Dendritic cell treated with granulocyte-macrophage colony-stimulating factor and Interleukin-4, amounts not matched to agents 40 ng/mL and 50 ng/mL, for 4 days (primary cell): Measurements from ENCODE around the gene MYBPC2.
A peak's percentile ranks its signal among the peaks of the same experiment; 100 is the strongest.
"Not testable (repeated sequence)": the region's sequence is repeated elsewhere in the genome, so short reads cannot be mapped to it uniquely, and the experiment has no call there.

Experiments used
- H3K27ac Mint-ChIP-seq: one replicate; pipeline ENCODE4 v1.8.0; 2022; ENCODE audit warnings: mild to moderate bottlenecking, mixed read lengths
- H3K27me3 Mint-ChIP-seq: one replicate; pipeline ENCODE4 v1.8.0; 2022; ENCODE audit warnings: mild to moderate bottlenecking, mixed read lengths
- H3K36me3 Mint-ChIP-seq: one replicate; pipeline ENCODE4 v1.8.0; 2022; ENCODE audit warnings: low read depth, mixed read lengths
- H3K4me1 Mint-ChIP-seq: one replicate; pipeline ENCODE4 v1.8.0; 2022; ENCODE audit warnings: low read depth, mixed read lengths
- H3K4me3 Mint-ChIP-seq: one replicate; pipeline ENCODE4 v1.8.0; 2022; ENCODE audit warnings: mild to moderate bottlenecking, moderate library complexity, mixed read lengths
- H3K9me3 Mint-ChIP-seq: one replicate; pipeline ENCODE4 v1.8.0; 2022; ENCODE audit warnings: mixed read lengths
- intact Hi-C: fragments of 100-400 bp; cut with micrococcal nuclease; formaldehyde crosslinking; loops from one replicate; pipeline ENCODE4 v1.15.0; 2022

Gene MYBPC2

DNA sequence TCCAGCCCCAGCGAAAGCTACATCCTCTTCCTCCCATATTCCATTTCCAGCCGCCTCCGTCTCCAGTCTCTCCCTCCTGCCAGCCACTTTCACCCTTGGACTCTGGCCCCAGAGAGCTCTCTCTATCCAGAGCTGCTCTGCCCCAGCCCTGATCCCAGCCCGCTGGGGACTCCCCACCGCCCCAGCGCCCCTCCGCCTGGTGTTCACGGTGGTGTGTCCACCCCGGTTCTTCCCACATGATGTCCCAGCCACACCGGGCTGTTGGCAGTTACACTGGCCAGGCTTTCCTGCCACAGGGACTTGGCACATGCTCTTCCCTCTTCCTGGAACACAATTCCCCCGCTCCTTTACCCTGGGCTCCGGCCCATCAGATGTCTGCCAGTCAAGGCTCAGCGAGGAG, 32.3 kb downstream of the MYBPC2 start:
- Mint-ChIP-seq H3K4me1 (peaks cover 2% of the 10 kb centered on the region), H3K27me3 (peaks cover 30% of the 10 kb centered on the region), H3K9me3 (no peaks in the 10 kb centered on the region), H3K27ac (no peak overlapping the region), H3K36me3 (no peaks in the 10 kb centered on the region), H3K4me3 (no peak overlapping the region)
- intact Hi-C loops = loop anchor here (5.0 kb wide), 1 partner anchor 48 kb away; the partner anchor contains the start of gene SPIB

DNA sequence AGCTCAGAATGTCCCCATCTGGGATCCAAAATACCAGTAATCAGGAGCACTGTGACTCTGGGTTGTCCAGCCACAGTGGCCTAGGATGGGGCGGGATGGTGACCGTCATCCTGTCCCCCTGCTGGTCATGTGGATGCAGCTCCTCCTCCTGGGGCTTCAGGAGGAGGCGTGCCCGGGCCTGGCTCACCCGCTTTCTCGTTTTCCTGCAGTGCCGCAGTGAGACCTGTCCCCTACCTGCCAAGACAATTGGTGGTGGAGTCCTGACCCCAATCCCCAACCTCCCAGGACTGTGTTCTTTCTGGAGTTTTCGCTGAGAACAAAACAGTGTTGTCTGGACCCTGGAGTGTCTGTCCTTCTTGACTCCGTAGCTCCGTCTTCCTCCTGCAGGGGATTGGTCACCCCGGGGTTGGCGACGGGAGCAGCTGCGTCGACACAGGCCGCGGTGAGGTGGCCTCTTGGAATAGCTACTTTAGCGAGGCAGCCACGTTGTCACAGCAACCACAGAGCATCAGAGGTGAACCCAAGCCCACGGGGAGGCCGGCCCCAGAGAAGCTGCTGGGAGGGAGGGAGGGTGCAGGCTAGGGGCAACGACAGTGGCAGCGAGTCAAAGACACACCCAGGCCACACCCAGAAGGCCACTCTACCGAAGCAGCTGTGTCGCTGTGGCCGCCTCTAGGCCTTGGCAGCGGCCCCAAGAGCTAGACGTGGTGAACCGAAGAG, 33.5 kb downstream of the MYBPC2 start:
- Mint-ChIP-seq H3K27me3 (peaks cover 24% of the 10 kb centered on the region), H3K36me3 (no peaks in the 10 kb centered on the region), H3K4me1 (no peaks in the 10 kb centered on the region), H3K9me3 (no peaks in the 10 kb centered on the region), H3K27ac (no peak overlapping the region), H3K4me3 (no peak overlapping the region)
- intact Hi-C loops = no loop called here

DNA sequence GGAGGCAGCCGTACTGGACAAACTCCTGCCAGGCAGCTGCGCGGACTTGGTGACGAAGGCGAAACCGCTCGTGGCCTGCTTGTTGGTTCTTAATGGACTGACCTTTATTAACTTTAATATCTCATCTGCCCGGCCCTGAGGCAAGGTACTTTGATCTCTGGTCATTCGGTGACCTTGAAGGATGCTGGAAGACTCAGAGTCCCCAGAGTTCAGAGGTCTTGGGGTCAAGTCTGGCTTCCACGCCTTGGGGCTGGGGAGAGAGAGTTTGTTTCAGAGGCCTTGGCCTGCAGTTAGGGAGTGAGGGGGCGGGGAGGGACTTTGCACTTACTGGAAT, 34.0 kb downstream of the MYBPC2 start:
- Mint-ChIP-seq H3K36me3 (no peaks in the 10 kb centered on the region), H3K4me1 (no peaks in the 10 kb centered on the region), H3K27me3 (peaks cover 24% of the 10 kb centered on the region), H3K4me3 (no peak overlapping the region), H3K27ac (no peak overlapping the region), H3K9me3 (no peaks in the 10 kb centered on the region)
- intact Hi-C loops = no loop called here

DNA sequence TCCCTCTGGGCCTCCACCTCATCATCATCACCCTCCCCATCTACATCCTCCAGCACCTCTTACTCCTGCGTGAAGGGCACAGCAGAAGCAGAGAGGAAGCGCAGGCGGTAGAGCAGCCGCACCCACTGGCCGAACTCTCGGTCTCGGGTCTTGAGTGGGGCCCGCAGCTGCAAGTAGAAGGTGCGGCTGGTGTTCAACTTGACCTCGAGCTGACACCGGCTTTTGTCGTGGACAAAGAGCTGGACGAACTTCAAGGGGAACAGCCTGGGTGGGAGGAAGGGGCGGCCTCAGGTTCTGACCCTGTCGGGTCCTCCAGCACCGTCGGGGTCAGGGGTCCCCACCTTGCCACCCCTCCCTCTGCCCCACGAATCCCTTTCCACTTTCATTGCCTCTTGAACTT, 34.9 kb downstream of the MYBPC2 start:
- no peak overlapping the region for H3K27ac Mint-ChIP-seq
- intact Hi-C loops = no loop called here
- no peak overlapping the region for H3K4me3 Mint-ChIP-seq
- H3K4me1 Mint-ChIP-seq = no peaks in the 10 kb centered on the region
- peaks cover 22% of the 10 kb centered on the region for H3K27me3 Mint-ChIP-seq
- H3K9me3 Mint-ChIP-seq = no peaks in the 10 kb centered on the region
- no peaks in the 10 kb centered on the region for H3K36me3 Mint-ChIP-seq

DNA sequence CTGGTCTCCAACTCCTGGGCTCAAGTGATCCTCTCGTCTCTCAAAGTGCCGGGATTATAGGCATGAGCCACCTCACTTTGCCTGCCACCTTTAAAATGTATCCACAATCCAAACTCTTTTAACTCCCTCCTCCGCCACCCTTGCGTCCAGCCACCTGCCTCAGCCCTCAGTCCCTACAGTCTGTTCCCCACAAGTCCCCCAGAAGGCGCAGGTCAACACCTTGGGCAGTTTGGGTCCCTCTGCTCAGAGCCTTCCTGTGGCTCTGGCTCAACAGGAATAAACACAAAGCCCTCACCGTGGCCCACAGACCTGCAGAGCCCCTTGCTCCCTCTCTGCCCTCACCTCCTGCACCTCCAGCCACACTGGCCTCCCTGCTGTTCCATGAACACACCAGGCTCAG, 36.1 kb downstream of the MYBPC2 start:
- Mint-ChIP-seq H3K4me1 (no peaks in the 10 kb centered on the region), H3K27ac (no peak overlapping the region), H3K4me3 (no peak overlapping the region), H3K27me3 (peaks cover 21% of the 10 kb centered on the region), H3K36me3 (no peaks in the 10 kb centered on the region), H3K9me3 (no peaks in the 10 kb centered on the region)
- intact Hi-C loops = no loop called here

DNA sequence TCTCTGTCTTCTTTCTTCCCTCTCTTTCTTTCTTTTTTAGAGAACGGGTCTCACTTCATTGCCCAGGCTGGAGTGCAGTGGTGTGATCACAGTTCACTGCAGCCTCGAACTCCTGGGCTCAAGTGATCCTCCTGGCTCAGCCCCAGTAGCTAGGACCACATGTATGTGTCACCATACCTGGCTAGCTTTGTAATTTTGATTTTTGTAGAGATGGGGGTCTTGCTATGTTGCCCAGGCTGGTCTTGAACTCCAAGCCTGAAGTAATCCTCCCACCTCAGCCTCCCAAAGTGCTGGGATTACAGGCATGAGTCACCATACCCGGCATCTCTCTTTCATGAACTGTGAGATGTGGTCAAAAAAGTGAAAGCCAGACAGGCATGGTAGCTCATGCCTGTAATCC, 40.6 kb downstream of the MYBPC2 start:
- peaks cover 15% of the 10 kb centered on the region for H3K4me1 Mint-ChIP-seq
- H3K27ac Mint-ChIP-seq, H3K9me3 Mint-ChIP-seq, H3K4me3 Mint-ChIP-seq, intact Hi-C loops: not testable (repeated sequence)
- H3K36me3 Mint-ChIP-seq = peaks cover 20% of the 10 kb centered on the region
- peaks cover 14% of the 10 kb centered on the region for H3K27me3 Mint-ChIP-seq

DNA sequence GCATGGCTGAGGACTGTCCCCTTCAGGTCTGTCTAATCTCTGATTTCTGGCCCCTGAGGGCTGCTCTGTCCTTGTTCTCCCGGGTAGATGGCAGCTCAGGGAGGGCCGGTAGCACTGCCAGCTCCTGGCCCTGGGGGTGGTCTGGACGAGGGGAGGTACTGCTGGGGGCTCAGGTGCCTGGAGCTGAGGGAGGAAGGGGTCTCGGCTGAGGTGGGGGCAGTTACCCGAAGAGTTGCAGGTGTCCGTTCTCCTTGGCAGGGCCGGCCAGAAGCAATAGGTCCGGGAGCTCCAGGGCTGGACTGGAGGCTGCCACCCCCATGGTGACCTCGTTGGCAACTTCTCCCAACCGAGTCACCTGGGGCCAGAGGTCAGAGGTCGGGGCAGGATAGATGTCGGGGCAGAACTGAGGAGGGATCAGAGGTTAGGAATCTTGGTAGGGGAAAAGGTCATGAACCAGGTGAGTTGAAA, 42.4 kb downstream of the MYBPC2 start:
- H3K27me3 Mint-ChIP-seq = peaks cover 5% of the 10 kb centered on the region
- peaks cover 15% of the 10 kb centered on the region for H3K4me1 Mint-ChIP-seq
- H3K27ac Mint-ChIP-seq = peak overlapping the region; percentile 88
- intact Hi-C loops = no loop called here
- no peak overlapping the region for H3K4me3 Mint-ChIP-seq
- peaks cover 38% of the 10 kb centered on the region for H3K36me3 Mint-ChIP-seq
- no peaks in the 10 kb centered on the region for H3K9me3 Mint-ChIP-seq

DNA sequence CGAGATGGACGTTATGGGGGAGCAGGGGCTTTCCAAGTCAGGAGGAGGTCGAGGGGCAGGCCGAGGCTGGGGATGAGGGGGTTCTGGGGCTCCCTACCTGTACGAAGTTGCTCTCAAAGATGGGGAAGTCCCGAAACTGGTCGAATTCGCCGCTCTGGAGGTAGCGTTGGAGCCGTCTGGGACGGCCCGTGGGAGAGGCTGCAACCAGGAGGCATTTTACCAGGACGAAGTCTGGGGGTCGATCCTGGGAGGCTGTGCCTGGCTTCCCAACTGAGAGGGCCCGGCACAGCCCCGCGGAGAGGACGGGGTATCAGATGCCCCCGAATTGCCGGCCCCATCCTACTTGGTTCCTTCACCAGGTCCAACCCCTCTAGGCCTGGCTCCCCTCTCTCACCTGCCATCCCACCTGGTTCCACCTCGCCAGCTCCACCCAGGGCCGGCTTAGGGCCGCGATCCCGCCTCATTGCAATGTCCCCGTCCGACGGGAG, 43.1 kb downstream of the MYBPC2 start:
- Mint-ChIP-seq H3K27me3 (peaks cover 5% of the 10 kb centered on the region), H3K9me3 (no peaks in the 10 kb centered on the region), H3K36me3 (peaks cover 45% of the 10 kb centered on the region), H3K4me1 (peaks cover 15% of the 10 kb centered on the region), H3K27ac (peak overlapping the region; percentile 88), H3K4me3 (peak overlapping the region; percentile 93)
- intact Hi-C loops = loop anchor here (1.0 kb wide), 2 partner anchors 36 to 146 kb away; partner anchors contain the start of genes JOSD2 and KCNC3

DNA sequence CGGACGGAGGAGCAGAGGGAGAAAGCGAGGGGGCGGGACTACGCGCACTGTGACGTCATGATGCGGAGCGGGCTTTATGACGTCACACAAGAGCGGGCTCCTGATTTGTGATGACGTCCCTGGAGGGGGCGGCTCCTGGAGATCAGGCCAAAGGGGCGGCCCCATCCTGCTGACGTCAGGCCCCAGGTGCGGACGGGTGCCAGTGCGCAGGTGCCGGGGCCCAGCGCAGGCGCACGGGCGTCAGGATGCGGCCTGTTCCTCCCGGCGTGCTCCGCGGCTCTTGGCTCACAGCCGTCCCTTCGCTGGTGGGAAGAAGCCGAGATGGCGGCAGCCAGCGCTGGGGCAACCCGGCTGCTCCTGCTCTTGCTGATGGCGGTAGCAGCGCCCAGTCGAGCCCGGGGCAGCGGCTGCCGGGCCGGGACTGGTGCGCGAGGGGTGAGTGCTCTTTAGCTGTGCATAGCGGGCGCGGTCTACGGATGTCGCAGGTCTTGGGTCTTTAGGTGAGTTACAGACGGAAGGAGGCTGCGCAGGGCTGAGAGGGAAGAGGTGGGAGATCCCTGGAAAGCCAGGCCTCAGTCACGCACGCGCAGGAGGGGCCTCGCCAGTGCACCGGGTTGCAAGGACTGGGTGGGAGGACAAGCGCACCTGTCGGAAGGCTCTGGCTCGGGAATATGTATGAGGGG, 43.7 kb downstream of the MYBPC2 start, which contains the start of the genes EMC10 and GARIN5A:
Gene EMC10 (plus strand): TSS at position 284 of the 683 bp plus-strand sequence. CDS start 38 bp downstream, at position 322.
Gene GARIN5A (minus strand): TSS at position 625 of the 683 bp plus-strand sequence. CDS start 460 bp downstream, at position 165.
- Mint-ChIP-seq H3K9me3 (no peaks in the 10 kb centered on the region), H3K4me1 (peaks cover 20% of the 10 kb centered on the region), H3K27me3 (peaks cover 5% of the 10 kb centered on the region), H3K27ac (peak within 1 kb of the TSS; percentile 88), H3K4me3 (peak within 1 kb of the TSS; percentile 93), H3K36me3 (peaks cover 51% of the 10 kb centered on the region)
- intact Hi-C loops = loop anchor here (1.0 kb wide), 2 partner anchors 35 to 147 kb away; partner anchors contain the start of genes JOSD2 and KCNC3

DNA sequence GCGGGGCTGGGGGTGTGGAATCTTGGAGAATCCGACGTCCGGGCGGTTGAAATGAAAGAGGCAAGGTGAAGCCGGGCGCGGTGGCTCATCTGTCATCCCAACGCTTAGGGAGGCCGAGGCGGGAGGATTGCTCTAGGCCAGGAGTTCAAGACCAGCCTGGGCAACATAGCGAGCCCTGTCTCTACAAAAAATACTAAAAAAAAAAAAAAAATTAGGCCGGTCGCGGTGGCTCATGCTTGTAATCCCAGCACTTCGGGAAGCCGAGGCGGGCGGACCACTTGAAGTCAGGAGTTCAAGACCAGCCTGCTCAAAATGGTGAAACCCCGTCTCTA, 44.2 kb downstream of the MYBPC2 start:
- Mint-ChIP-seq H3K27ac (peak overlapping the region; percentile 88), H3K4me3 (peak overlapping the region; percentile 93), H3K27me3 (peaks cover 5% of the 10 kb centered on the region), H3K36me3 (peaks cover 56% of the 10 kb centered on the region), H3K4me1 (peaks cover 20% of the 10 kb centered on the region), H3K9me3 (no peaks in the 10 kb centered on the region)
- intact Hi-C loops = loop anchor here (1.0 kb wide), 2 partner anchors 34 to 148 kb away; partner anchors contain the start of genes JOSD2 and KCNC3

DNA sequence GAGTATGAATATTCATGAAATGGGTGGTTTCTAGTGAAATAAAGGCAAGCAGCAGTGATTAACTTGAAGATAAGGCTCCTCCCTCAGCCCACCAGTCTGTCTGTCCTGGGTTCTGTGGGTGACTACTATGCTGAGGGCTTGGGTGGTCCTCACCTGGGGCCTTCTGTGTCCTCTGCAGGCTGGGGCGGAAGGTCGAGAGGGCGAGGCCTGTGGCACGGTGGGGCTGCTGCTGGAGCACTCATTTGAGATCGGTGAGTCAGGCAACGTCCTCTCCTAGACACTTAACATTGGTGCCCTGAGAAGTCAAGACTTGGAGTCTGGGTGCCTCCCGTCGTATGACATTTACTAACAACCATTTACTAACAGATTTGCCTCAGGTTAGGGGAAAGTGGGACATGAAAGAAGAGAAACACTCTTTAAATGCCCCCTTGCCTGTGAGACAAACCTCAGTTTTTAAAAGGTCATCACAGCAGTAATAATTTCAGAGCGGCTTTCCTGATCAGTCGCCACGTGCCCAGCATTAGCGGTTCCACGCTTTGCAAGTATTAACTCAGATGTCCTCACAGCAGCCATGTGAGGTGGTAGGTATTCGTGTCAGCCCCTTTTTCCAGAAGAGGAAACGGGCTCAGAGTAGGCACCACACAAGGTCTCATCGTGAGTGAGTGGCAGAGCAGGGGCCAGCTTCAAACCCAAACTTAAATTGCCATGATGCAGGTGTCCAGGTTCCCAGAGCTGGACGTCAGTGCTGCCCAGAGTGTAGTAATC, 45.2 kb downstream of the MYBPC2 start:
- H3K9me3 Mint-ChIP-seq = no peaks in the 10 kb centered on the region
- intact Hi-C loops = no loop called here
- H3K4me1 Mint-ChIP-seq = peaks cover 20% of the 10 kb centered on the region
- peak overlapping the region; percentile 93 for H3K4me3 Mint-ChIP-seq
- peaks cover 66% of the 10 kb centered on the region for H3K36me3 Mint-ChIP-seq
- H3K27ac Mint-ChIP-seq = peak overlapping the region; percentile 88
- H3K27me3 Mint-ChIP-seq = peaks cover 5% of the 10 kb centered on the region

DNA sequence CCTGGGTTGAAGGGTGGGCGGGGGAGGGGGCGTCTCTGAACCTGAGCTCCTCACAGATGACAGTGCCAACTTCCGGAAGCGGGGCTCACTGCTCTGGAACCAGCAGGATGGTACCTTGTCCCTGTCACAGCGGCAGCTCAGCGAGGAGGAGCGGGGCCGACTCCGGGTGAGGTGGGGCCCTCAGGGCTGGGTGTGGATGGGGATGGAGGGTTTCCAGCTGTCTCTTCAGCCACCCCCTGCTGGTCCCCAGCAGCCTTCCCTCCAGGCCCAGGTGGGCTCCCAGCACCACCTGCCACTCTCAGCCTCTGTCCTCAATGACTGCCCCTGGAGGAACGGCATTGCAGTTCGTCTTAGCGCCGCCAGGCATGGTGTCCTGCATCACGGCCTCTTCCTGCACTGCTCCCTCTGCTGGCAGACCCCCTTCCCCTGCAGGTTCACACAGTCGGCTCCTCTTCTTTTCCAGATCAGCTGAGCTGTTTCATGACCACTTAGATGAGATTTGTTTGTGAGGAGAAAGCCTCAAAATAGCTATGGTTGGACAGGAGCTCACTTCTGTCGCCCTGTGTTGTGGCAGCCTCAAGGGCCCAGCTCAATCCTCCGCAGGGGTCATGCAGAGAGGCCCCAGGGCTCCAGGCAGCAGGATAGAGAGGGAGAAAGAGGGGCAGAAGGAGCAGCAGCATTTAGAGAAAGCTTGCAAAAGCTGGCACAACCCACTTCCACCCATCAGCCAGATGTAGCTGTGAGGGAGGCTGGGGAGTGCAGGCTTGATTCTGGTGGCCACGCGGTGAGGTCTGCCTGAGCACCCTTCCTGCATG, 46.4 kb downstream of the MYBPC2 start:
- Mint-ChIP-seq H3K4me3 (no peak overlapping the region), H3K4me1 (peaks cover 20% of the 10 kb centered on the region), H3K27me3 (peaks cover 4% of the 10 kb centered on the region), H3K36me3 (peaks cover 75% of the 10 kb centered on the region), H3K27ac (no peak overlapping the region), H3K9me3 (no peaks in the 10 kb centered on the region)
- intact Hi-C loops = no loop called here

DNA sequence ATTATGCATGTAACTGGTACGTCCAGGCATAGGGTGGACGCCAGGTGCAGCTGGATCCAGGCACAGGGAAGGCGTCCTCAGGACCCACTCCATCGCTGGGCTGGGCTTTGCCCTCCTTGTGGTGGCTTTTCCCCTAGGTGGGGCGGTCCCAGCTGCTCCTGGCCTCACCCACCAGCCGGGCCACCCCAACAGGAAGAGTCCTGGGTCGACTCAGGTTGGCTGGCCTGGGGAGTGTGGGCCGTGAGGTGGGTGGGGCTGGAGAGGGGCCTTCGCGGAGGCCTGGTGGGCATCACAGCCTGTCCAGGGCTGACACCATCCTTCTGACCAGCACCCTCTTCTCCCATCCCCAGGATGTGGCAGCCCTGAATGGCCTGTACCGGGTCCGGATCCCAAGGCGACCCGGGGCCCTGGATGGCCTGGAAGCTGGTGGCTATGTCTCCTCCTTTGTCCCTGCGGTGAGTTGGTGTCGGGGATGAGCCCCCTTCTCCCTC, 47.1 kb downstream of the MYBPC2 start:
- H3K27me3 Mint-ChIP-seq = peaks cover 4% of the 10 kb centered on the region
- peaks cover 82% of the 10 kb centered on the region for H3K36me3 Mint-ChIP-seq
- no peaks in the 10 kb centered on the region for H3K9me3 Mint-ChIP-seq
- no peak overlapping the region for H3K4me3 Mint-ChIP-seq
- H3K4me1 Mint-ChIP-seq = peaks cover 20% of the 10 kb centered on the region
- intact Hi-C loops = no loop called here
- H3K27ac Mint-ChIP-seq = no peak overlapping the region
